ENCODE data around the gene APOBEC3B. TPM values are rescaled to one million over a fixed set of nuclear protein-coding genes. Genes with fewer than 3 reads are reported as not detected.

The APOBEC3B gene
- total and polyA plus RNA-seq, 9 of the 15 experiments (the other 6 are each of a cell fraction or from before 2014, with no cell fraction given) = 5.9 to 166 (median 43.2) TPM

GRCh38 chr22:39013942-39014722, 32.0 kb downstream of the APOBEC3B start, which contains the start of gene APOBEC3C (continued):
- TF ChIP-seq PML (IDR thresholded peaks at IDR 0.05; ENCODE audit: low read length) (peak; percentile 55; the same call in 1 of the 2 replicates), SMARCC2 (IDR thresholded peaks at IDR 0.05; ENCODE audit: low read depth) (no peak), NR3C1 (CRISPR knock-in tag; IDR thresholded peaks at IDR 0.05) (no peak), ZNF24 (IDR thresholded peaks at IDR 0.05) (no peak), FUS (optimal IDR thresholded peaks at IDR 0.05; ENCODE audit: low read depth, low read length) (no peak), ETV6 (IDR thresholded peaks at IDR 0.05; ENCODE audit: borderline replicate concordance in 1 of 2, low read depth in 2 of 2, low read length in 1 of 2) (no peak), ETV6 (CRISPR knock-in tag; IDR thresholded peaks at IDR 0.05; ENCODE audit: borderline replicate concordance) (no peak), FOSL1 (tag; conservative IDR thresholded peaks at IDR 0.05) (peak; percentile 68), CSDE1 (IDR thresholded peaks at IDR 0.05) (no peak), LEF1 (IDR thresholded peaks at IDR 0.05) (peak; percentile 56; the same call in 1 of the 2 replicates), SMAD4 (CRISPR knock-in tag; conservative IDR thresholded peaks at IDR 0.05) (0 out of 2 replicates have a peak, but pooled peaks have one; percentile 41), E2F8 (IDR thresholded peaks at IDR 0.05; ENCODE audit: low read depth, partially characterized antibody) (no peak), CBFA2T3 (IDR thresholded peaks at IDR 0.05) (peak; percentile 81), ELF1 (tag; IDR thresholded peaks at IDR 0.05) (peak; percentile 44; the same call in 1 of the 2 replicates), NEUROD1 (IDR thresholded peaks at IDR 0.05; ENCODE audit: borderline replicate concordance, low read depth, low read length, partially characterized antibody) (peak; percentile 13), NFATC3 (IDR thresholded peaks at IDR 0.05) (no peak), ATF1 (CRISPR knock-in tag; IDR thresholded peaks at IDR 0.05) (no peak), ATF1 (tag; IDR thresholded peaks at IDR 0.05) (0 out of 2 replicates have a peak, but pooled peaks have one; percentile 18), SAFB2 (IDR thresholded peaks at IDR 0.05; ENCODE audit: borderline replicate concordance, low read depth, low read length, severe bottlenecking) (no peak), TBL1XR1 (IDR thresholded peaks at IDR 0.05; ENCODE audit: low read length in 2 of 2) (peak in 1 of 2 experiments; percentile 54; a peak in 1 of 4 replicates), MAZ (CRISPR knock-in tag; conservative IDR thresholded peaks at IDR 0.05 in 1 of 2, IDR thresholded peaks at IDR 0.05 in 1 of 2) (peak in 1 of 2 experiments; percentile 71; a peak in 3 of 4 replicates), GATA2 (CRISPR knock-in tag; IDR thresholded peaks at IDR 0.05) (peak; percentile 50), XRCC4 (IDR thresholded peaks at IDR 0.05; ENCODE audit: extremely low read depth, insufficient read depth, insufficient read length) (no peak), RFX1 (IDR thresholded peaks at IDR 0.05) (no peak)
- TF ChIP-seq, protein P1, sequence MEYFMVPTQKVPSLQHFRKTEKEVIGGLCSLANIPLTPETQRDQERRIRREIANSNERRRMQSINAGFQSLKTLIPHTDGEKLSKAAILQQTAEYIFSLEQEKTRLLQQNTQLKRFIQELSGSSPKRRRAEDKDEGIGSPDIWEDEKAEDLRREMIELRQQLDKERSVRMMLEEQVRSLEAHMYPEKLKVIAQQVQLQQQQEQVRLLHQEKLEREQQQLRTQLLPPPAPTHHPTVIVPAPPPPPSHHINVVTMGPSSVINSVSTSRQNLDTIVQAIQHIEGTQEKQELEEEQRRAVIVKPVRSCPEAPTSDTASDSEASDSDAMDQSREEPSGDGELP (CRISPR knock-in tag; IDR thresholded peaks at IDR 0.05; ENCODE audit: borderline replicate concordance) = peak; percentile 85
- TF ChIP-seq, protein P2, sequence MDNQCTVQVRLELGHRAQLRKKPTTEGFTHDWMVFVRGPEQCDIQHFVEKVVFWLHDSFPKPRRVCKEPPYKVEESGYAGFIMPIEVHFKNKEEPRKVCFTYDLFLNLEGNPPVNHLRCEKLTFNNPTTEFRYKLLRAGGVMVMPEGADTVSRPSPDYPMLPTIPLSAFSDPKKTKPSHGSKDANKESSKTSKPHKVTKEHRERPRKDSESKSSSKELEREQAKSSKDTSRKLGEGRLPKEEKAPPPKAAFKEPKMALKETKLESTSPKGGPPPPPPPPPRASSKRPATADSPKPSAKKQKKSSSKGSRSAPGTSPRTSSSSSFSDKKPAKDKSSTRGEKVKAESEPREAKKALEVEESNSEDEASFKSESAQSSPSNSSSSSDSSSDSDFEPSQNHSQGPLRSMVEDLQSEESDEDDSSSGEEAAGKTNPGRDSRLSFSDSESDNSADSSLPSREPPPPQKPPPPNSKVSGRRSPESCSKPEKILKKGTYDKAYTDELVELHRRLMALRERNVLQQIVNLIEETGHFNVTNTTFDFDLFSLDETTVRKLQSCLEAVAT (IDR thresholded peaks at IDR 0.05) = no peak

All from K562 (cell line).